H9 (cell line): ENCODE results near the gene KRTAP5-1. TPM values are rescaled to one million over a fixed set of nuclear protein-coding genes. Genes with fewer than 3 reads are reported as not detected.
A peak's percentile ranks its signal among the peaks of the same experiment; 100 is the strongest.

Experiments used
- DNase-seq: peaks from one replicate; pipeline ENCODE4 v3.0.0-alpha.2; 2017
- H2AFZ ChIP-seq: one replicate; pipeline ENCODE4 v1.6.1; 2013; ENCODE audit warnings: mild to moderate bottlenecking, low read length, control low read depth, moderate library complexity
- H2AK5ac ChIP-seq: 2 replicates; pipeline ENCODE4 v1.6.1; 2013; ENCODE audit warnings: low read length, control low read depth, mixed read lengths; ENCODE audit not compliant: insufficient read length
- H2BK120ac ChIP-seq: one replicate; pipeline ENCODE4 v1.6.1; 2013; ENCODE audit warnings: low read depth, mild to moderate bottlenecking, low read length, control low read depth, inconsistent platforms; ENCODE audit not compliant: poor library complexity, severe bottlenecking
- H2BK12ac ChIP-seq: 2 replicates; pipeline ENCODE4 v1.6.1; 2013; ENCODE audit warnings: low read length, control low read depth, mixed read lengths, low read depth; ENCODE audit not compliant: insufficient read length
- H2BK15ac ChIP-seq: 2 replicates; pipeline ENCODE4 v1.6.1; 2013; ENCODE audit warnings: low read depth, low read length, control low read depth
- H2BK20ac ChIP-seq: one replicate; pipeline ENCODE4 v1.6.1; 2013; ENCODE audit warnings: low read depth, mild to moderate bottlenecking, low read length, control low read depth, inconsistent platforms; ENCODE audit not compliant: poor library complexity, severe bottlenecking
- H2BK5ac ChIP-seq: 2 replicates; pipeline ENCODE4 v1.6.1; 2013; ENCODE audit warnings: low read length, control low read depth, mixed read lengths; ENCODE audit not compliant: insufficient read length
- H3K14ac ChIP-seq: 2 replicates; pipeline ENCODE4 v1.6.1; 2013; ENCODE audit warnings: low read length, control low read depth; ENCODE audit not compliant: insufficient read depth
- H3K18ac ChIP-seq: 2 replicates; pipeline ENCODE4 v1.6.1; 2013; ENCODE audit warnings: low read depth, mild to moderate bottlenecking, mixed read lengths, low read length, control low read depth; ENCODE audit not compliant: insufficient read length
- H3K23ac ChIP-seq: 2 replicates; pipeline ENCODE4 v1.6.1; 2013; ENCODE audit warnings: low read length, control low read depth, mixed read lengths, low read depth; ENCODE audit not compliant: insufficient read length
- H3K23me2 ChIP-seq: 2 replicates; pipeline ENCODE4 v1.6.1; 2013; ENCODE audit warnings: low read depth, mild to moderate bottlenecking, mixed read lengths, low read length, control low read depth; ENCODE audit not compliant: insufficient read length, poor library complexity, severe bottlenecking
- H3K27ac ChIP-seq: 2 replicates; pipeline ENCODE4 v1.5.1; 2013; ENCODE audit warnings: low read length, control low read depth, mixed read lengths, low read depth; ENCODE audit not compliant: insufficient read length
- H3K27me3 ChIP-seq: 2 replicates; pipeline ENCODE4 v1.6.1; 2013; ENCODE audit warnings: low read length, control low read depth, inconsistent platforms; ENCODE audit not compliant: insufficient read depth
- H3K4ac ChIP-seq: 2 replicates; pipeline ENCODE4 v1.6.1; 2013; ENCODE audit warnings: low read depth, mild to moderate bottlenecking, control low read depth, inconsistent platforms, low read length, moderate library complexity
- H3K4me1 ChIP-seq: 2 replicates; pipeline ENCODE4 v1.6.1; 2013; ENCODE audit warnings: low read length, control low read depth, inconsistent platforms; ENCODE audit not compliant: insufficient read depth
- H3K4me2 ChIP-seq: 2 replicates; pipeline ENCODE4 v1.6.1; 2013; ENCODE audit warnings: low read length, control low read depth, mixed read lengths; ENCODE audit not compliant: insufficient read length, insufficient read depth
- H3K56ac ChIP-seq: 2 replicates; pipeline ENCODE4 v1.6.1; 2013; ENCODE audit warnings: low read depth, mild to moderate bottlenecking, mixed read lengths, low read length, control low read depth; ENCODE audit not compliant: insufficient read length
- H3K79me1 ChIP-seq: 2 replicates; pipeline ENCODE4 v1.6.1; 2013; ENCODE audit warnings: low read depth, mild to moderate bottlenecking, moderate library complexity, low read length, control low read depth, inconsistent platforms; ENCODE audit not compliant: insufficient read depth, poor library complexity, severe bottlenecking
- H3K79me2 ChIP-seq: 2 replicates; pipeline ENCODE4 v1.6.1; 2013; ENCODE audit warnings: low read length, control low read depth, inconsistent platforms; ENCODE audit not compliant: insufficient read depth
- H3K9ac ChIP-seq: 2 replicates; pipeline ENCODE4 v1.6.1; 2013; ENCODE audit warnings: low read length, control low read depth, mixed read lengths; ENCODE audit not compliant: insufficient read length; ENCODE audit errors: extremely low read depth
- H3K9me3 ChIP-seq: one replicate; pipeline ENCODE4 v1.6.1; 2013; ENCODE audit warnings: low read depth, low read length, inconsistent platforms; ENCODE audit not compliant: control insufficient read depth
- H3T11ph ChIP-seq: one replicate; pipeline ENCODE4 v1.6.1; 2013; ENCODE audit warnings: mild to moderate bottlenecking, low read length, control low read depth, inconsistent platforms
- H4K20me1 ChIP-seq: one replicate; pipeline ENCODE4 v1.6.1; 2013; ENCODE audit not compliant: control insufficient read depth, insufficient read length, insufficient read depth
- H4K5ac ChIP-seq: 2 replicates; pipeline ENCODE4 v1.6.1; 2013; ENCODE audit warnings: low read depth, mild to moderate bottlenecking, mixed read lengths, low read length, control low read depth; ENCODE audit not compliant: insufficient read length
- H4K8ac ChIP-seq: replicated peaks from 2 replicates; pipeline ENCODE4 v1.6.1; 2013; ENCODE audit warnings: low read length, control low read depth, mixed read lengths, low read depth; ENCODE audit not compliant: insufficient read length
- H4K91ac ChIP-seq: 2 replicates; pipeline ENCODE4 v1.6.1; 2013; ENCODE audit warnings: low read depth, mild to moderate bottlenecking, moderate library complexity, mixed read lengths, low read length, control low read depth; ENCODE audit not compliant: insufficient read length
- H3K27ac Mint-ChIP-seq, 3 experiments: 2 replicates in 2 of 3; 3 replicates in 1 of 3; pipeline ENCODE4 v1.8.0; 2020 to 2021; ENCODE audit warnings: mixed read lengths in 3 of 3, mild to moderate bottlenecking in 1 of 3, moderate library complexity in 1 of 3
- H3K27me3 Mint-ChIP-seq: 2 replicates; pipeline ENCODE4 v1.8.0; 2021; ENCODE audit warnings: low read depth, mild to moderate bottlenecking, moderate library complexity, mixed read lengths
- H3K36me3 Mint-ChIP-seq, 3 experiments: 2 replicates in 2 of 3; 3 replicates in 1 of 3; pipeline ENCODE4 v1.8.0; 2020 to 2021; ENCODE audit warnings: low read depth in 3 of 3, mixed read lengths in 3 of 3; ENCODE audit not compliant: insufficient read depth in 1 of 3
- H3K4me1 Mint-ChIP-seq, 2 experiments: 2 replicates each; pipeline ENCODE4 v1.8.0; 2020; ENCODE audit warnings: mixed read lengths in 2 of 2
- H3K4me3 Mint-ChIP-seq, 2 experiments: 2 replicates in 1 of 2; 3 replicates in 1 of 2; pipeline ENCODE4 v1.8.0; 2020 to 2021; ENCODE audit warnings: mild to moderate bottlenecking in 2 of 2, mixed read lengths in 2 of 2, moderate library complexity in 1 of 2
- H3K9me3 Mint-ChIP-seq, 2 experiments: 2 replicates in 1 of 2; 3 replicates in 1 of 2; pipeline ENCODE4 v1.8.0; 2020; ENCODE audit warnings: mild to moderate bottlenecking in 2 of 2, mixed read lengths in 2 of 2, moderate library complexity in 1 of 2
- WGBS: extraction: QIAGEN DNeasy Blood & Tissue Kit; methylation state at CpG from one replicate; pipeline ENCODE4 v1.1.7; 2013; ENCODE audit warnings: missing lambda C conversion rate, low lambda C conversion rate, mixed read lengths; ENCODE audit not compliant: insufficient read length; ENCODE audit errors: extremely low coverage; 5-methylcytosine and 5-hydroxymethylcytosine counted together
- total RNA-seq: library from RNA; stranded (reverse); gene quantifications from 2 replicates; pipeline ENCODE4 v1.2.1, GENCODE V29; 2021
- TF ChIP-seq, protein P1 (sequence below): fragments of 200-600 bp; sonication (generic); conservative IDR thresholded peaks from 3 replicates; pipeline ENCODE4 v1.8.0; 2021; ENCODE audit warnings: antibody characterized with exemption, mild to moderate bottlenecking

Gene KRTAP5-1
- total RNA-seq, 1 experiment from 2014 or later: not detected

DNA sequence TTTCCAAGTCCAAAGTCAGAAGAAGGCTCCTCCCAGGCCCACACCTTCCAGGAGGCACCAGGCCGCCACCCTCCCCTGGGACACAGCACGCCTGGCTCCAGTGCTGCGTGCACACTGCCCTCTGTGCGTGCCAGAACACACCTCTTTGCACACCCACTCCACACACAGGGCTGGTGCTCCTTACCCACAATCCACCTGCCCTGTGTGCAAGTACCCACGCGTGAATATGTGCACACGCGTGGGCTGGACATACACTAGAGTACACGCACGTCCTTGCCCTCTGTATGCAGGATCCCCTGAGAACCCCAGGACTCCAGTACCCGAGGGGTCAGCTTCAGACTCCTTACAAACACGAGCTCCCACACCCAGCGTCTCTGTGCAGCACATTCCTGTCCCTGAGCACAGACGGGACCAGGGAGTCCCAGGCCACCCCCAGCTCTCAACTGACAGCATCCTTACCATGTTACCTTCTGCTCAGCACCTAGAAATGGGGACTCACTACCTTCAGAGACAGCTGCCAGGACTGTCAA, 15.8 kb downstream of the KRTAP5-1 start:
- H3K9ac ChIP-seq: no peak overlapping the region
- H2BK20ac ChIP-seq: no peak overlapping the region
- WGBS: no CpG with 5 or more reads among the region's 14 CpGs
- no peaks in the 10 kb centered on the region for H3K9me3 Mint-ChIP-seq
- H3K23ac ChIP-seq: no peak overlapping the region
- no peaks in the 10 kb centered on the region for H3K9me3 ChIP-seq
- no peak overlapping the region for H4K8ac ChIP-seq
- H2AK5ac ChIP-seq: no peak overlapping the region
- no peak for DNase-seq
- H3K27me3 ChIP-seq: peaks cover 14% of the 10 kb centered on the region
- H3T11ph ChIP-seq: no peak overlapping the region
- peak overlapping the region in 1 of 2 experiments; percentile 43; a peak in 1 of 5 replicates for H3K4me3 Mint-ChIP-seq
- no peak overlapping the region for H3K18ac ChIP-seq
- H3K27ac Mint-ChIP-seq: no peak overlapping the region
- H3K14ac ChIP-seq: no peak overlapping the region
- H3K27me3 Mint-ChIP-seq: peaks cover 55% of the 10 kb centered on the region
- no peak overlapping the region for H2BK120ac ChIP-seq
- H3K56ac ChIP-seq: no peak overlapping the region
- H2BK12ac ChIP-seq: no peak overlapping the region
- no peaks in the 10 kb centered on the region for H3K4me1 ChIP-seq
- peaks cover 20% of the 10 kb centered on the region for H3K23me2 ChIP-seq
- H2BK15ac ChIP-seq: no peak overlapping the region
- no peak overlapping the region for H2AFZ ChIP-seq
- no peaks in the 10 kb centered on the region for H3K79me1 ChIP-seq
- peaks cover 25 to 48% of the 10 kb centered on the region in 2 experiments for H3K4me1 Mint-ChIP-seq
- H3K36me3 Mint-ChIP-seq: no peaks in the 10 kb centered on the region
- H4K91ac ChIP-seq: no peak overlapping the region
- TF ChIP-seq, protein P1, sequence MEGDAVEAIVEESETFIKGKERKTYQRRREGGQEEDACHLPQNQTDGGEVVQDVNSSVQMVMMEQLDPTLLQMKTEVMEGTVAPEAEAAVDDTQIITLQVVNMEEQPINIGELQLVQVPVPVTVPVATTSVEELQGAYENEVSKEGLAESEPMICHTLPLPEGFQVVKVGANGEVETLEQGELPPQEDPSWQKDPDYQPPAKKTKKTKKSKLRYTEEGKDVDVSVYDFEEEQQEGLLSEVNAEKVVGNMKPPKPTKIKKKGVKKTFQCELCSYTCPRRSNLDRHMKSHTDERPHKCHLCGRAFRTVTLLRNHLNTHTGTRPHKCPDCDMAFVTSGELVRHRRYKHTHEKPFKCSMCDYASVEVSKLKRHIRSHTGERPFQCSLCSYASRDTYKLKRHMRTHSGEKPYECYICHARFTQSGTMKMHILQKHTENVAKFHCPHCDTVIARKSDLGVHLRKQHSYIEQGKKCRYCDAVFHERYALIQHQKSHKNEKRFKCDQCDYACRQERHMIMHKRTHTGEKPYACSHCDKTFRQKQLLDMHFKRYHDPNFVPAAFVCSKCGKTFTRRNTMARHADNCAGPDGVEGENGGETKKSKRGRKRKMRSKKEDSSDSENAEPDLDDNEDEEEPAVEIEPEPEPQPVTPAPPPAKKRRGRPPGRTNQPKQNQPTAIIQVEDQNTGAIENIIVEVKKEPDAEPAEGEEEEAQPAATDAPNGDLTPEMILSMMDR: no peak
- no peak overlapping the region for H3K4ac ChIP-seq
- H2BK5ac ChIP-seq: no peak overlapping the region
- no peaks in the 10 kb centered on the region for H3K79me2 ChIP-seq
- H3K4me2 ChIP-seq: no peak overlapping the region
- no peak overlapping the region for H3K27ac ChIP-seq
- H4K20me1 ChIP-seq: no peaks in the 10 kb centered on the region
- H4K5ac ChIP-seq: no peak overlapping the region
